Activated CD8-positive, alpha-beta memory T cell treated with anti-CD3 and anti-CD28 coated beads for 4 hours (primary cell): ENCODE data around the gene ILK.

Experiments used
- DNase-seq, 2 donors: peaks; one replicate each; pipeline ENCODE4 v3.0.0-alpha.2; 2020; ENCODE audit warnings: low read depth in 2 of 2

Gene ILK

DNA sequence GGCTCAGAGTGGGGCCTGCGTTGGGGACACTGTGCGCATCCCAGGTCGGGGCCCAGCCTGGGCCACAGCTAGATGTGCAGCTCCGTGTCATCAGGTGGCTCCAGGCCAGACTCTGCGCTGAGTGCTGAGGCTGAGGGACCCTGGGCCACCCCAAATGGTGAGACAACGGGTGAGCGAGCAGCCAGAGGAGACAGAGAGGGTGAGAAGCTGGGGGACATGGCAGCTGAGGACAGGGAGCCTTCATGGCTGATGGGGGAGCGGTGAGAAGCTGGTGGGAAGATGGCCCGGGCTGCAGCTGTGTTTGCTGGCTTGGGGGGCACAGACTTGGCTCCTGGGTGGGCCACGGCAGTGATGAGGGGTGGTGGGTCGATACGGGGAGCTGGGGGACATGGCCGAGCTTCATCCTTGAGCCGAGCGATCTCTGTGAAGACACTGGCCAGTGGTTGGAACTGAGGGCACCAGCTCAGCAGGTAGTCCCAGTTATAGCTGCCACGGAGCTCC is 18.2 kb downstream of the ILK start:
- DNase-seq: no peak

DNA sequence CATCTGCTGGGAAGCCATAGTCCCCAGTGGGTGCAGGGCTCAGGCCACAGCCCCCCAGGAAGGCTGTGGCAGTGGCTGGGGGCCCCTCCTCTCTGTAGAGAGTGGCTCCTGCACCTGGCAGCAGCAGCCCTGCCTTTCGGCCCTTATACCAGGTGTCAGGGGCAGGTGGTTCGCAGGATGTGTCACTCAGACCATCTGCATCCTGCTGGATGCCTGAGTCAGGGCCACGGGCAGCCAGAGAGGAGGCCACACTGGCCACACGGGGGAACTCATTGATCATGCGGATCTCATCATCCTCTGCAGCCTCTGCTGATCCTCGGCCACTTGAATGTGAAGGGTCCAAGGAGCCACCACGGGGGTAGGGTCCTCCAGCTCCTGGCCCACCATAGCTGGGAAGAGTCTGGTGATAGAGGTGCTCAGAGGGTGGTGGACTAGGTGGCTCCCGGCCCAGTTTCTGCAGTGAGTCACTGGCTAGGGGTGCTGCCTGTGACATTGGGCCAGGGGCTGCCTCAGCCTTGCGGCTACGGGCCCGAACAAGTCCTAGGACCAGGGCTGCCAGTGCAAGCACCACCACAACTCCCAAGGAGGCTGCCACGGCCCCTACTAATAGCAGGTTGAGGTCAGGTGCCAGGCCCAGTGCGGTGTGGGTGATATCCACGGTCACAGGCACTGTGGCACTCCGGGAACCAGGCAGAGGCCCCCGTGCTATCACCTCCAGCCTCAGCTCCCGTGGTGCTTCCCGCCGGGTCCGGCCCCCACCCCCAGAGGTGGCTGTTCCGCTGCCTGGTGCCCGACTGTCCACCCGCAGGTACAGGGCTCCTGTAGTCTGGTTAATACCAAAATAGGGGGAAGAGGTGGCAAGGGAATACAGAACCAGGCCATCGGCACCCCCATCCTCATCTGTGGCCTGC is 18.9 kb downstream of the ILK start:
- no peak for DNase-seq

DNA sequence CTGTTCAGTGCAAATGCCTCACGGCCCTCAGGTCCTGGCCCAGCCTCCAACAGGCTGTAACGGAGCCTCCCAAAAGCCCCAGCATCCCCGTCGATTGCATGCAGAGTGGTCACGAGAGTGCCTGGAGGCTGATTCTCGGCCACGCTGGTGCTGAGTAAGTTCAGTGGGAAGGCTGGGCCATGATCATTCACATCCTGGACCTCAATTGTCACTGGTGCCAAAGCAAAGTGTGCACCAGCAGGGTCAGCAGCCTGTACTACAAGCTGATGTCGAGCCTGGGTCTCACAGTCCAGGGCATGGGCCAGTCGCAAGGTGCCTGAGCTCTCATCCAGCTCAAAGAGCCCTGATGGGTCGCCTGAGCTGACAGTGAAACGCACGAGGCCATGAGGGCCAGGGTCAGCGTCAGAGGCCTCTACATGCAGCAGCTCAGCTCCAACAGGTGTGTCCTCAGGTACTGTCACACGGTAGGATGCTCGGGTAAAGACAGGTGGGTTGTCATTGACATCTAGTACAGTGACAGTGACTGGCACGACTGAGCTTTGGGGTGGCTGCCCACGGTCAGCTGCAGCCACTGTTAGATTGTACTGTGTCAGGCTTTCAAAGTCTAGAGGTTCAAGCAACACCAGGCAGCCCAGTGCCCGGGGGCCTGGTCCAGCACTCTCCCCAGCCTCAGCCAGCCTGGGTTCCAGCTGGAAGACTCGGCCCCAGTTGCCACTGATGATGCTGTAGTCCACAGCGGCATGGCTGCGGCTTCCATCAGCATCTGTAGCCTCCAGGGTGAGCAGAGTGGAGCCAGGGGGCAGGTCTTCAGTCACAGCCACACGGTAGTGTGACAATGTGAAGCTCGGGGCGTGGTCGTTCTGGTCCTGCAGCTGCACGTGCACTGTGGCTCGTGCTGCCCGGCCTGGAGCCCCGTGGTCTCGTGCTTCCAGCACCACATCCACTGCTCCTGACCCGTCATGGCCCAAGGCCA is 20.1 kb downstream of the ILK start:
- no peak for DNase-seq

DNA sequence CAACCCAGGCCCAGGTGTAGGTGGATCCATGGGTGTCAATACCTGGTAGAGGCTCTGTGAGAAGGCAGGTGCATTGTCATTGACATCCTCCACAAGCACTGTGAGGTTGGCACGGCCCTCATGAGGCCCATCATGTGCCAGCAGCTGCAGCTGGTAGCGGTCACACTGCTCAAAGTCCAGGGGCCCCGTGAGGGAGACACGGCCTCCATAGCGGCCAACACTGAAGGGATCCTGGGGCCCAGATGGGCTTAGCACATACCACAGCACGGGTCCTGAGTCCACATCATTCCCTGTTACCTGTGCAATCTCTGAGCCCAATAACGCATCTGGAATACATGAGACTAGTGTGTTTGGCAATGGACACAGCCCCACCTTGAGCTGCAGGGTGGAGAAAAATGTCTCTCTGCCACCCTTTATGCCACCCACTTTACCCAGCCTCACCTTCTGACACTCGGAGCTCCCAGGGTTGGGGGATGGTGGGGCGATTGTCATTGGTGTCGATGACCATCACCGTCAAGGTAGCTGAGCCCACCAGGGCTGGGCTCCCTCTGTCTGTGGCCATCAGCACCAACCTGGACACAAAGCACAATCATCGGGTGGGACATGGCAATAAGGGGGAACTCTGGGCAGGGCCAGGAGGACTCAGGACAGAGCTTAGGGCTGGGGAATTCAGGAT is 21.7 kb downstream of the ILK start:
- DNase-seq: no peak

- DNase-seq: no peak
Measured at GRCh38 chr11:6625832-6626420, 22.4 kb downstream of the ILK start.

DNA sequence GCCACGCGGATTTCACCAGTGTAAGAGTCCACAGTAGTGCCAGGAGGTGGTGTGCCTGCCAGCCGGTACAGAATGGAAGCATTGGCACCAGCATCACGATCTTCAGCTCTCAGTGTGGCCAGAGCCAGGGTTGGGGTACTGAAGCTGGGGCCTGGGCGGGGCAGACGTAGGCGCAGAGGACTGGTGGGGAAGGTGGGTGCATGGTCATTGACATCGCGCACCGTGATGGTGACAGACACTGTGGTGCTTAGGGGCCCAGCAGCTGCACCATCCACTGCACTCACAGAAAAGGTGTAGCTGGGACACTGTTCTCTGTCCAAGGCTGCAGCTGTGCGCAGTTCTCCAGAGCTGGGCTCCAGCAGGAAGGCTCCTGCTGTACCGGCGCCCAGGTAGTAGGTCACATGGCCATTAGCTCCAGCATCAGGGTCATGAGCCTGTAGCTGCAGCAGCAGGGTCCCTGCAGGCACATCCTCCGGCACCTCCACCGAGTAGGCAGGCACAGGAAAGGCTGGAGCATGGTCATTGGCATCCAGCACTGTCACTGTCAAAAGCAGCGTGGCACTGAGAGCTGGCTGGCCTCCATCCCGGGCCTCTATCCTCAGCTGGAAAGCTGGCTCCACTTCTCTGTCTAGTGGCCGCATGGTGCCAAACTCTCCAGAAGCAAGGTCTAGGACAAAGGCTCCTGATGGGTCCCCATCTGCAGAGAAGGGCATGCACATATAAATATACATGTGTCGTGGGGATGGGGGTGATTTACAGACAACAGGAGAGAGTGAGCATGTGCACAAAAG is 23.6 kb downstream of the ILK start:
- no peak for DNase-seq

GRCh38 chr11:6627762-6628241 is 24.2 kb downstream of the ILK start:
- DNase-seq: no peak

DNA sequence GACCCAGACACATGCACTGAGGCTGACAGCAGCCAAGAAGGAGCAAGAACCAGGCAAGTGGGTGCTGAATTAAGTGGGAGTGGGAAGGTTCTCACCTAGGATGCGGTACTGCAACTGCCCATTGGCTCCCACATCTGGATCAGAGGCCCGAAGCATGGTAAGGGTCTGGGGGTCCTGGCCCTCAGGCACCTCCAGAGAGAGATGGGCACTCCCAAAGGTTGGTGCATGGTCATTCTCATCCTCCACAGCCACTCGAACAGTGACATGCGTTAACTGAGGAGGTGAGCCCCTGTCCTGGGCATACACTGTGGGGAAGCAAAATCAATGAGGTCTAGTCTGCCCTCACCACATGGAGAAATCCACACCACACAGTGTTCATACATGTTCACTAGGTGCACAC is 25.0 kb downstream of the ILK start:
- DNase-seq: no peak

GRCh38 chr11:6629573-6629891 is 26.0 kb downstream of the ILK start:
- DNase-seq: no peak

GRCh38 chr11:6629892-6630631 is 26.5 kb downstream of the ILK start:
- DNase-seq: no peak

DNA sequence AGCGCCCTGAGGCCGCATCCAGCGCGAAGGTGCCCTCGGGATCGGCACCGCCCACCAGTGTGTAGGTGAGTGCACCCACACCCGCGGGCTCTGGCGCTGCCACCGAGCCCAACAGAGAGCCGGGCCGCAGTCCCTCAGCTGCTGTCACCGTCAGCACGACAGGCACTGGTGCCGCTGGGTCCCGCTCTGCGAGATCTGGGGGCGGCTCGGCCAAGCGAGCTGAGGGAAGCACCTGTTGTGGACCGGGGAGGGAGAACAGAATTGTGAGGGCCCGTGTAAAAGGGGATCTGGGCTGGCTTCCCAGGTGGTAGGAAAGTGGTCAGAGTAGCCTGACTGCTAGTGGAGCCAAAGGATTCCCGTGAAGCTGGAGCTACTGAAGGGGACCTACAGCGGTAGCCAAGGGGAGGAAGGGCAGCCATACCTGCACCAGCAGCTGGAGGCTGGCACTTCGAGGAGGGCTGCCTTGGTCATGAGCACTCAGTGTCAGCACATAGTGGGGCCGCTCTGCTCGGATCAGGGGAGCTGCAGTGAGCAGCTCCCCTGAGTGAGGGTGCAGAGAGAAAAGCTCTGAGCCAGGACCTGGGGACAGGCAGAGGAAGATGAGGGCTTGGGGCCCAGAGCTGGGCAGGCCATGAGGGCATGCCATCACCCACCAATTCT is 27.2 kb downstream of the ILK start:
- DNase-seq: no peak

DNA sequence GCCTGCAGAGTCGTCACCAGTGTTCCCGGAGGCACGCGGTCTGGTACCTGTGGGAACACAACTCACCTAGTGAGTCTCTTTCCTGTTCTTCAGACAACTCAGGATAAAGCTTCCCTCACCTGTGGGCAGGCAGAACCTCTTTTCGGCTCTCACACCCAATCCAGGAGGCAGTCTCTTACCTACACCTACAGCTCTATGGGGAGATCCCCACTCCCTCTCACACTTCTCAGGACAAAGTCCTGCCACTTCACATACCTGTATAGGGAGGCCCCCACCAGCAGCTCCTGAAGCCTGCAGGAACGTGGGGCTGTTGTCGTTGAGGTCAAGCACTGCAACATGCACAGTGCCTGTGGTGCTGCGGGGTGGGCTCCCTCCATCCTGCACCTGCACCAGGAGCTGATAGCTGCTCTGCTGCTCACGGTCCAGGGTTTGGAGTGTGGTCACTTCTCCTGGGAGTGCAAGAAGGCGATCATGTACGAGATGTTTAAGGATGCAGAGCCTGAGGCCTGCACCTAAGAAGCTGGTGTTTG is 27.9 kb downstream of the ILK start:
- no peak for DNase-seq

GRCh38 chr11:6632116-6633073 is 28.8 kb downstream of the ILK start:
- DNase-seq: no peak

DNA sequence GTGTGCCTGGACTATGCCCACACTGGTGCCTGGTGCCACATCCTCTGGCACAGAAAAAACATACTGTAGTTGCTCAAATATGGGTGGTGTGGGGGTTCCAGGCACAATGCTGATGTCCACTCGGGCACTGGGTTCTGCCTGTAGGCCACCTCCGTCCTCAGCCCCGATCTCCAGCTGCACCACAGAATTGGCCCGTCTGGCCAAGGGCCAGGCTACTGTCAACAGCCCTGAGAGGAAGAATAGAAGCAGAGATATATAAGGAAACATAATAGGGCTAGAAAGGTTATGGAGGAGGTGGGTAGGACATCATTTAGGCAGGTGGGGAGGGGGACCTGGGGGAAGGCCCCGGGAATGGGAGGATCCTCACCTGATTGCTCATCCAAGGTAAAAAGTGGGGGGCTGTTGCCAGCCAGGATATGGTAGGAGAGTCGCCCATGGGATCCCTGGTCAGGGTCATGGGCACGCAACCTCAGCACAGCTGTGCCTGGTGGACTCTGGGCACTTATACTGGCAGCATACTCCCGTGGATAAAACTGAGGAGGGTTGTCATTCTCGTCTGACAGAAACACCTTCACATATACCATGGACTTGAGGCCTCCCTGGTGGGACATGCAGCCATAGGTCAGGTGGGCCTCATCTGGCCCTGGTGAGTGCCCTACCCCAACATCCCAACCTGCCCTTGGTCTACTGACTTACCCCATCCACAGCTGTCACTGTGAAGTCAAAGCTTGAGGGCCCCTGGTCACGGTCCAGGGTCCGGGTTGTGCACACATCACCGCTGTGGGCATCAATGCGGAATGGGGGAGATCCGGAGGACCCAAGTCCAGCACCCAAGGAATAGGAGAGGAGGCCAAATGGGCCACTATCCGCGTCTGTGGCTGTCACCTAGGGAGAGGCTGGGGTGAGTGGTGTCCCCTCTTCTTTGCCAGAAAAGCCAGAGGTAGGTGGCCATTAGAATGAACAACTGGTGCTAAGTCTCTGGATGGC is 30.1 kb downstream of the ILK start:
- DNase-seq: no peak

DNA sequence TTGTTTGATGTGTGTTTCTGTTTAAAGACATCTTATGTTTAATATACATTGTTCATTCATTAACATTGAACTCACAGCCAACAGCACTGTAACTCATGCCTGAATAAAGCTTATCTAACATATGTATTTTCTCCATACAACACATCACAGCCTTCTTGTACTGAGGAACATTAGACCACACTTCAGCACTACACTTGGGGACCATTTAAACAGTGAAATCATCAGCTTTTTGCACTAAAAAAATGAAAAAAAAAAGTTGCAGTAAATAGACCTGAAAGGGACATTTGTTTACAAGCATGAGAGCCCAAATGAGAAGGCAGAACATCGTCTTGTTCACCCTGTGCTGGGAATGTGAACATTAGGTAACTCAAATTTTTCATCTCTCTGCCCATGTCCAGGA is 31.0 kb downstream of the ILK start:
- no peak for DNase-seq

- no peak for DNase-seq
Measured at GRCh38 chr11:6635082-6635932, 31.7 kb downstream of the ILK start.
